ENCODE measurements around the gene ARVCF.

DNA sequence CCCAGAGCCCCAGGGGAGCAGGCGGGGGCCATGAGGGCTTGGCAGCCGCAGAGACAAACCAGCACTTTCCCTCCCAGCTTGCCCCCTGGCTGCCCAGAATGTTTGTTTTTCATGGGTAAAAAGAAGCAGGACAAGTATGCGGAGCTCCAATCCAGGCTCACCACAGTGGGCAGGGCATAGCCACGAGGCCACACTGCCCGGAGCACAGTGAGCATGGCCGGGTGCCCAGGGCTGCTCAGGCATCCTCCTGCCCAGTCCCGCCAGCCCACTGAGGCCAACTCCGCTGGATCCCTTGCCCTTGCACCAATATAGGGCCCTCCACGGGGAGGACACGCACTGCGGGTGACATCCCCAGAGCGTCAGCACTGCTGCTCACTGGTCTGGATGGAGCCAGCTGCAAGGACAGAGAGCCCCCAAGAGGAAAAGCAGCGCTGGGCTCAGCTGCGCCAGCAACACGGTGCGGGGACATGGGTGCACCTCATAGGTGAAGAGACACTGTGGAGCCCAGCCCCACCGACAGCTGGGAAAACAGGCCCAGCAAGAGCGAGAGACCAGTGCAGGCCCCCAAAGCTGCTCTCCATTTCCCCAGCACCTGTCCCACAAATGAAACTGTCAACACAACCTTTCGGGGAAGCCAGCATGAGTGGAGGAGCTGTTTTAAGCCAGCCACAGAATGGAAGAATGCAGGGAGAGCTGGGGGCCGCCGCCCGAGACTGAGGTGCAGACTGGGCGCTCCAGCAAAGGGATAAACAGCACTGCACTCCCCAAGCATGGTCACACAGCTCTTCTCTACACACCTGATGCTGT is 24.8 kb downstream of the ARVCF start:
- TF ChIP-seq EZH2 (IDR thresholded peaks at IDR 0.05; ENCODE audit: low read depth) = no peak
- TF ChIP-seq, protein P1, sequence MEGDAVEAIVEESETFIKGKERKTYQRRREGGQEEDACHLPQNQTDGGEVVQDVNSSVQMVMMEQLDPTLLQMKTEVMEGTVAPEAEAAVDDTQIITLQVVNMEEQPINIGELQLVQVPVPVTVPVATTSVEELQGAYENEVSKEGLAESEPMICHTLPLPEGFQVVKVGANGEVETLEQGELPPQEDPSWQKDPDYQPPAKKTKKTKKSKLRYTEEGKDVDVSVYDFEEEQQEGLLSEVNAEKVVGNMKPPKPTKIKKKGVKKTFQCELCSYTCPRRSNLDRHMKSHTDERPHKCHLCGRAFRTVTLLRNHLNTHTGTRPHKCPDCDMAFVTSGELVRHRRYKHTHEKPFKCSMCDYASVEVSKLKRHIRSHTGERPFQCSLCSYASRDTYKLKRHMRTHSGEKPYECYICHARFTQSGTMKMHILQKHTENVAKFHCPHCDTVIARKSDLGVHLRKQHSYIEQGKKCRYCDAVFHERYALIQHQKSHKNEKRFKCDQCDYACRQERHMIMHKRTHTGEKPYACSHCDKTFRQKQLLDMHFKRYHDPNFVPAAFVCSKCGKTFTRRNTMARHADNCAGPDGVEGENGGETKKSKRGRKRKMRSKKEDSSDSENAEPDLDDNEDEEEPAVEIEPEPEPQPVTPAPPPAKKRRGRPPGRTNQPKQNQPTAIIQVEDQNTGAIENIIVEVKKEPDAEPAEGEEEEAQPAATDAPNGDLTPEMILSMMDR (conservative IDR thresholded peaks at IDR 0.05) = no peak
